ENCODE data around the gene LAMA2. TPM values are rescaled to one million over a fixed set of nuclear protein-coding genes. Genes with fewer than 3 reads are reported as not detected.

LAMA2 gene
- total and polyA plus RNA-seq, 8 donors = 3.4 to 110 (median 31.6) TPM

DNA sequence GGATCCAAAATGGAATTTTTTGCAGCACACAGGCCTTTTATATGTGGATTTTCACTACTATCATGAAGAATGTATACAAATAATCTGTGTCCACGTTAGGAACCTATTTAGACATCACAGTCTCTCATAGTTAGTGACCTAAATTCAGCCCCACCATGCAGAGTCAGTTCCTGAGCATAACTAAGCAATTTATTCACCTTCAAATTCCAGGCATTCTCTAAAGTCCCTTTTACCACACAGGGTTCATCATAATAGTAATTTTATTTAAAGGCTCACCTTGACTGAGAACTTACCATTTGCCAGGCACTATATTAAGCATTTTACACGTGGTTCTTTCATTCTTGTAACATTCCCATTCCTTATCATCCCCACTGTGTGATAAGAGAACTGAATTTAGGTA lies 473.2 kb downstream of the LAMA2 start:
- TF ChIP-seq, protein P1, sequence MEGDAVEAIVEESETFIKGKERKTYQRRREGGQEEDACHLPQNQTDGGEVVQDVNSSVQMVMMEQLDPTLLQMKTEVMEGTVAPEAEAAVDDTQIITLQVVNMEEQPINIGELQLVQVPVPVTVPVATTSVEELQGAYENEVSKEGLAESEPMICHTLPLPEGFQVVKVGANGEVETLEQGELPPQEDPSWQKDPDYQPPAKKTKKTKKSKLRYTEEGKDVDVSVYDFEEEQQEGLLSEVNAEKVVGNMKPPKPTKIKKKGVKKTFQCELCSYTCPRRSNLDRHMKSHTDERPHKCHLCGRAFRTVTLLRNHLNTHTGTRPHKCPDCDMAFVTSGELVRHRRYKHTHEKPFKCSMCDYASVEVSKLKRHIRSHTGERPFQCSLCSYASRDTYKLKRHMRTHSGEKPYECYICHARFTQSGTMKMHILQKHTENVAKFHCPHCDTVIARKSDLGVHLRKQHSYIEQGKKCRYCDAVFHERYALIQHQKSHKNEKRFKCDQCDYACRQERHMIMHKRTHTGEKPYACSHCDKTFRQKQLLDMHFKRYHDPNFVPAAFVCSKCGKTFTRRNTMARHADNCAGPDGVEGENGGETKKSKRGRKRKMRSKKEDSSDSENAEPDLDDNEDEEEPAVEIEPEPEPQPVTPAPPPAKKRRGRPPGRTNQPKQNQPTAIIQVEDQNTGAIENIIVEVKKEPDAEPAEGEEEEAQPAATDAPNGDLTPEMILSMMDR (IDR thresholded peaks at IDR 0.05) = no peak
- TF ChIP-seq EP300 (IDR thresholded peaks at IDR 0.05) = no peak
- TF ChIP-seq POLR2A (IDR thresholded peaks at IDR 0.05) = no peak
- TF ChIP-seq POLR2AphosphoS5 (IDR thresholded peaks at IDR 0.05) = no peak
- H3K9me3 ChIP-seq = no peaks in the 10 kb centered on the region
- H3K27ac ChIP-seq = no peak overlapping the region
- no peak for DNase-seq
- H3K36me3 ChIP-seq = peaks cover 0 to 10% (median 7%) of the 10 kb centered on the region in 4 donors
- H3K27me3 ChIP-seq = no peaks in the 10 kb centered on the region
- H3K4me3 ChIP-seq = no peak overlapping the region
- WGBS, 5 donors = 37 to 54% (median 44%) methylated on average over 2 of the region's 2 CpGs
- intact Hi-C loops (cut with DNase I; ENCODE audit: low total_unique reads) = no loop called here
- peaks cover 0 to 17% (median 3%) of the 10 kb centered on the region in 4 donors for H3K4me1 ChIP-seq

DNA sequence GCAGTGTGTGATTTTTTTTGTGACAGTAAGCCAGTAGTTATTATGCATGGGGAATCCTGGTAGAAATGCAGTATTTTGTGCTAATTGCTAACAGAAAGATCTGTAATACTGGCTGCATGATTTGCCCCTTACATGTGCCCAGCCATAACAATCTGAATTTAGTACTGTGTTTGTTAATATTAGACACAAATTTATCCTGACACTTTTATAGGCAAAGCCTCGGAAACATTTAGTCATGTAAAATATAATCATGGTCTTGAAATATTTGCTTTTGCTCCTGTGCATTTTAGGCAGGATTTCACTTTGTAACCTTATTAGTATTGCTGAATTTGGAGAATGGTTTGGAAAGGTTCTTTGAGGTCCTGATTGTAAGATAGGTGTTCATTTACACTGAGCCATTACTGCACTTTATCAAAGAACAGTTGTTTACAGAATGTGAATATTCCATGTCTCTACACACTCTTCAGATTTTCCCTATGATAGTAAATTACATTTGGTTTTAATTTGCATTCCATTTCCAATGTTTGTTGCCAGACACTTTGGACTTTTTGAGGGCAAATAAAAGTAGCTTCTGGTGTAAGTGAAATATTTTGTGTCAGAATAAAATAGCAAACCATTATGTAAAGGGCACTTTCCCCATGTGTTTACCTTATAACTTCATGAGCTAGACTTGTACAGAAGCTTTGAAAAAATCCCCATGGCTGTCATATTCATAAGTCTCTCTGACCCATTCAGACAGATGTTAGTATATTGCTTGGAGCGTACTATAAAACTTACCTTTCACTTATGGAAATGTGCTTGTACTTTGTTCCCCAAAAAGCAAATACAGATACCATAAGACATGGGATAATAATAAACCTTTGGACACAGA lies 477.1 kb downstream of the LAMA2 start:
- Histone ChIP-seq H3K36me3 (peaks cover 0 to 3% (median 1%) of the 10 kb centered on the region in 4 donors), H3K4me3 (no peak overlapping the region), H3K9me3 (no peaks in the 10 kb centered on the region), H3K27ac (no peak overlapping the region), H3K4me1 (peaks cover 0 to 17% (median 3%) of the 10 kb centered on the region in 4 donors), H3K27me3 (no peaks in the 10 kb centered on the region)
- intact Hi-C loops (cut with DNase I; ENCODE audit: low total_unique reads) = no loop called here
- TF ChIP-seq, protein P1 (IDR thresholded peaks at IDR 0.05) = no peak
- no peak for TF ChIP-seq POLR2A (IDR thresholded peaks at IDR 0.05)
- TF ChIP-seq POLR2AphosphoS5 (IDR thresholded peaks at IDR 0.05) = no peak
- no peak for TF ChIP-seq EP300 (IDR thresholded peaks at IDR 0.05)
- WGBS, 5 donors = 69 to 78% (median 72%) methylated on average over 2 of the region's 2 CpGs
- no peak for DNase-seq

DNA sequence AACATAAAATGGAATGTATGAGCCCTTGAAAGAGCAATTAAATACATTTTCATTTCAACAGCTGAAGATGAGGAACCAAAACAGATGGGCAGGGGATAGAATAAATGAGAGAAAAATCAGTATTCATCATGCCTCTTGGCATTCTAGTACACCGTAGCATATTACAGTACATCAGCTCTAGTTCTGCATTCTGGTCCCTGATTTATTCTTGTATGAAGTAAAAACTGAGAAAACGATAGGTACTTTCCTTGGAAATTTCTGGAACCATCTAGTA lies 477.7 kb downstream of the LAMA2 start:
- intact Hi-C loops (cut with DNase I; ENCODE audit: low total_unique reads) = no loop called here
- no peak overlapping the region for H3K27ac ChIP-seq

DNA sequence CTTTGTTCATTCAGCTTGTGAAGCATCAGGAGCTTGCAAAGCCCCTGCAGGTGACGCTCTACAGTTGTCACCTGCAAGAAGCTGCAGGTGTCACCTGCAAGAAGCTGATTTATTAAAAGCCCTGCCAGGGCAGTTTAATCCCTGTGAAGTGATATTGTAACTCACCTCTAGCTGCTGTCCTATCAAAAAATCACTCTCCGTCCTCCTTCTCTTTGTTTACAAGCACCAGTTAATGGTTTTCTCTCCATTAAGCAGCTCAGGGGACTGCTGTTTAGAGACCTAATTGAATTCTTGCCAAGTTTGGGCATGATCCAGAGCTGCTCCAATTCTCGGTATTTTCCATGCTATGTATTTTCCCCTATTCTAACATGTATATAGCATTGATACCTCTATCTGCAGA lies 481.1 kb downstream of the LAMA2 start:
- Histone ChIP-seq H3K4me3 (no peak overlapping the region), H3K36me3 (peaks cover 0 to 15% (median 12%) of the 10 kb centered on the region in 4 donors), H3K4me1 (peaks cover 0 to 12% (median 3%) of the 10 kb centered on the region in 4 donors), H3K9me3 (no peaks in the 10 kb centered on the region), H3K27me3 (no peaks in the 10 kb centered on the region), H3K27ac (no peak overlapping the region)
- TF ChIP-seq EP300 (IDR thresholded peaks at IDR 0.05) (no peak), POLR2A (IDR thresholded peaks at IDR 0.05) (no peak), POLR2AphosphoS5 (IDR thresholded peaks at IDR 0.05) (no peak)
- TF ChIP-seq, protein P1 (IDR thresholded peaks at IDR 0.05) = no peak
- DNase-seq = peak in 1 of 2 donors; percentile 9
- intact Hi-C loops (cut with DNase I; ENCODE audit: low total_unique reads) = no loop called here
- WGBS, 5 donors = 81 to 91% (median 88%) methylated on average over 3 of the region's 3 CpGs

More for the DNA sequence above, 477.7 kb downstream of the LAMA2 start:
- Histone ChIP-seq H3K4me1 (peaks cover 0 to 17% (median 3%) of the 10 kb centered on the region in 4 donors), H3K36me3 (peaks cover 0 to 3% (median 1%) of the 10 kb centered on the region in 4 donors), H3K9me3 (no peaks in the 10 kb centered on the region), H3K27me3 (no peaks in the 10 kb centered on the region), H3K4me3 (no peak overlapping the region)
- 80 to 92% (median 85%) methylated on average over 2 of the region's 2 CpGs for WGBS, 5 donors
- TF ChIP-seq EP300 (IDR thresholded peaks at IDR 0.05) (no peak), POLR2AphosphoS5 (IDR thresholded peaks at IDR 0.05) (no peak), POLR2A (IDR thresholded peaks at IDR 0.05) (no peak)
- TF ChIP-seq, protein P1 (IDR thresholded peaks at IDR 0.05) = no peak
- no peak for DNase-seq

Measured in stomach (tissue), 9 donors.